Vagina (tissue), 2 donors: Measurements from ENCODE around the gene SAYSD1. TPM values are rescaled to one million over a fixed set of nuclear protein-coding genes. Genes with fewer than 3 reads are reported as not detected.

ENCODE experiments used
- DNase-seq, 2 donors: peaks; one replicate each; pipeline ENCODE4 v3.0.0-alpha.2; 2017; ENCODE audit errors: extremely low spot score in 2 of 2
- H3K27ac ChIP-seq: fragments of 200-600 bp; sonication (generic); one replicate; pipeline ENCODE4 v1.5.1; 2019
- H3K27me3 ChIP-seq: fragments of 200-600 bp; sonication (generic); one replicate; pipeline ENCODE4 v1.5.1; 2019
- H3K36me3 ChIP-seq, 2 donors: fragments of 200-600 bp; sonication (generic); one replicate each; pipeline ENCODE4 v1.5.1; 2017 to 2019
- H3K4me1 ChIP-seq: fragments of 200-600 bp; sonication (generic); one replicate; pipeline ENCODE4 v1.5.1; 2019
- H3K4me3 ChIP-seq, 2 donors: fragments of 200-600 bp; sonication (generic); 1 replicate in 1 of 2; 2 replicates in 1 of 2; pipeline ENCODE4 v1.5.1; 2016 to 2019
- H3K9me3 ChIP-seq: fragments of 200-600 bp; sonication (generic); one replicate; pipeline ENCODE4 v1.5.1; 2019
- POLR2A ChIP-seq, 2 donors: fragments of 450-650 bp; IDR thresholded peaks; one replicate each; pipeline ENCODE4 v1.6.1; 2017; ENCODE audit warnings: antibody characterized with exemption in 2 of 2, mild to moderate bottlenecking in 2 of 2, moderate library complexity in 2 of 2
- POLR2AphosphoS5 ChIP-seq, 2 donors: sonication (generic); formaldehyde crosslinking; IDR thresholded peaks; one replicate each; pipeline ENCODE4 v1.9.0; 2017; ENCODE audit warnings: antibody characterized with exemption in 2 of 2, mild to moderate bottlenecking in 2 of 2, low read depth in 1 of 2; ENCODE audit not compliant: insufficient read depth in 1 of 2
- intact Hi-C: fragments of 100-400 bp; cut with DNase I; formaldehyde crosslinking; loops from one replicate; pipeline ENCODE4 v1.15.1; 2023
- total RNA-seq: library from RNA; depleted of rRNA; stranded (reverse); fragments of >200 nt; gene quantifications from one replicate; pipeline ENCODE4 v1.2.3, GENCODE V29; 2016
- TF ChIP-seq, protein P1 (sequence below), 3 experiments: fragments of 450-650 bp in 2 of 3; fragments of 200-600 bp in 1 of 3; sonication (generic) in 1 of 3; IDR thresholded peaks; one replicate each; pipeline ENCODE4 v1.5.1; 2017 to 2019; ENCODE audit warnings: antibody characterized with exemption in 3 of 3, mild to moderate bottlenecking in 2 of 3, moderate library complexity in 2 of 3

The SAYSD1 gene
- total RNA-seq, 1 donor from 2014 or later, result 10.6 TPM

DNA sequence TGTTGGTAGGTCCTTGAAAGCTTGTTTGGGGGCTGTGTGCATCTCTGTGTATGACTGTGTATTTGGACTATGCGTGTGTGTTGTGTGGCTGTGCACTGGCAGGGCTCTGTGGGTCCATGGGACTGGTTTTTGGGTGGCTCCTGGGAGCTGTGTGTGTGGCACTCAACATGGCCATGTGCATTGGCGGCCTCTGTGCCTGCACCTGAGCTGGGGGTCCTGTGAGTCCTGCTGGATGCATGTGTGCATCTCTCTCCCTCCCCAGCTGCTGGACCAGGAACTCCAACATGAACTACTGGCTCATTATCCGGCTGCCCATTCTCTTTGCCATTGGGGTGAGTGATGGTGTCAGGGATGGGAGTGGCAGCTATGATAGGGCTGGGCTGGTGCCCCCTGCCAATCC is 36.3 kb downstream of the SAYSD1 start:
- Histone ChIP-seq H3K4me1 (no peaks in the 10 kb centered on the region), H3K27me3 (no peaks in the 10 kb centered on the region), H3K27ac (no peak overlapping the region), H3K36me3 (no peaks in the 10 kb centered on the region), H3K4me3 (no peak overlapping the region), H3K9me3 (no peaks in the 10 kb centered on the region)
- intact Hi-C loops, result no loop called here
- no peak for TF ChIP-seq POLR2A (IDR thresholded peaks at IDR 0.05)
- no peak for TF ChIP-seq POLR2AphosphoS5 (IDR thresholded peaks at IDR 0.05; ENCODE audit: insufficient read depth in 1 of 2, low read depth in 1 of 2)
- TF ChIP-seq, protein P1, sequence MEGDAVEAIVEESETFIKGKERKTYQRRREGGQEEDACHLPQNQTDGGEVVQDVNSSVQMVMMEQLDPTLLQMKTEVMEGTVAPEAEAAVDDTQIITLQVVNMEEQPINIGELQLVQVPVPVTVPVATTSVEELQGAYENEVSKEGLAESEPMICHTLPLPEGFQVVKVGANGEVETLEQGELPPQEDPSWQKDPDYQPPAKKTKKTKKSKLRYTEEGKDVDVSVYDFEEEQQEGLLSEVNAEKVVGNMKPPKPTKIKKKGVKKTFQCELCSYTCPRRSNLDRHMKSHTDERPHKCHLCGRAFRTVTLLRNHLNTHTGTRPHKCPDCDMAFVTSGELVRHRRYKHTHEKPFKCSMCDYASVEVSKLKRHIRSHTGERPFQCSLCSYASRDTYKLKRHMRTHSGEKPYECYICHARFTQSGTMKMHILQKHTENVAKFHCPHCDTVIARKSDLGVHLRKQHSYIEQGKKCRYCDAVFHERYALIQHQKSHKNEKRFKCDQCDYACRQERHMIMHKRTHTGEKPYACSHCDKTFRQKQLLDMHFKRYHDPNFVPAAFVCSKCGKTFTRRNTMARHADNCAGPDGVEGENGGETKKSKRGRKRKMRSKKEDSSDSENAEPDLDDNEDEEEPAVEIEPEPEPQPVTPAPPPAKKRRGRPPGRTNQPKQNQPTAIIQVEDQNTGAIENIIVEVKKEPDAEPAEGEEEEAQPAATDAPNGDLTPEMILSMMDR (IDR thresholded peaks at IDR 0.05), result no peak
- peak in 1 of 2 donors; percentile 69 for DNase-seq

- H3K36me3 ChIP-seq, result no peaks in the 10 kb centered on the region
- intact Hi-C loops, result no loop called here
- no peaks in the 10 kb centered on the region for H3K9me3 ChIP-seq
- DNase-seq, result peak; percentile 71 to 77
- H3K4me1 ChIP-seq, result no peaks in the 10 kb centered on the region
- TF ChIP-seq POLR2A (IDR thresholded peaks at IDR 0.05) (no peak), POLR2AphosphoS5 (IDR thresholded peaks at IDR 0.05; ENCODE audit: insufficient read depth in 1 of 2, low read depth in 1 of 2) (no peak)
- TF ChIP-seq, protein P1 (IDR thresholded peaks at IDR 0.05), result no peak
- H3K27me3 ChIP-seq, result no peaks in the 10 kb centered on the region
- no peak overlapping the region for H3K4me3 ChIP-seq
- no peak overlapping the region for H3K27ac ChIP-seq
Observed at GRCh38 chr6:39077882-39078594, 36.9 kb downstream of the SAYSD1 start.

GRCh38 chr6:39076623-39077535 is 38.1 kb downstream of the SAYSD1 start:
- Histone ChIP-seq H3K4me1 (no peaks in the 10 kb centered on the region), H3K9me3 (no peaks in the 10 kb centered on the region), H3K27ac (no peak overlapping the region), H3K4me3 (no peak overlapping the region), H3K27me3 (no peaks in the 10 kb centered on the region), H3K36me3 (no peaks in the 10 kb centered on the region)
- DNase-seq, result peak in 1 of 2 donors; percentile 77
- intact Hi-C loops, result no loop called here
- TF ChIP-seq POLR2A (IDR thresholded peaks at IDR 0.05) (no peak), POLR2AphosphoS5 (IDR thresholded peaks at IDR 0.05; ENCODE audit: insufficient read depth in 1 of 2, low read depth in 1 of 2) (no peak)
- TF ChIP-seq, protein P1 (IDR thresholded peaks at IDR 0.05), result no peak

- H3K27ac ChIP-seq, result no peak overlapping the region
- DNase-seq, result peak in 1 of 2 donors; percentile 77
- H3K4me3 ChIP-seq, result no peak overlapping the region
- no peaks in the 10 kb centered on the region for H3K27me3 ChIP-seq
- TF ChIP-seq POLR2A (IDR thresholded peaks at IDR 0.05), result no peak
- no peak for TF ChIP-seq POLR2AphosphoS5 (IDR thresholded peaks at IDR 0.05; ENCODE audit: insufficient read depth in 1 of 2, low read depth in 1 of 2)
- TF ChIP-seq, protein P1 (IDR thresholded peaks at IDR 0.05), result no peak
- no peaks in the 10 kb centered on the region for H3K9me3 ChIP-seq
- H3K4me1 ChIP-seq, result no peaks in the 10 kb centered on the region
- intact Hi-C loops, result no loop called here
- H3K36me3 ChIP-seq, result no peaks in the 10 kb centered on the region
Observed at GRCh38 chr6:39075807-39076622, 39.0 kb downstream of the SAYSD1 start.
